ENCODE results near the gene DPH3. TPM values are rescaled to one million over a fixed set of nuclear protein-coding genes. Genes with fewer than 3 reads are reported as not detected.

The DPH3 gene
- total and polyA plus RNA-seq, 2 donors (not counting 3 experiments of a cell fraction or from before 2014, with no cell fraction given) = 7.7 to 28.7 TPM

DNA sequence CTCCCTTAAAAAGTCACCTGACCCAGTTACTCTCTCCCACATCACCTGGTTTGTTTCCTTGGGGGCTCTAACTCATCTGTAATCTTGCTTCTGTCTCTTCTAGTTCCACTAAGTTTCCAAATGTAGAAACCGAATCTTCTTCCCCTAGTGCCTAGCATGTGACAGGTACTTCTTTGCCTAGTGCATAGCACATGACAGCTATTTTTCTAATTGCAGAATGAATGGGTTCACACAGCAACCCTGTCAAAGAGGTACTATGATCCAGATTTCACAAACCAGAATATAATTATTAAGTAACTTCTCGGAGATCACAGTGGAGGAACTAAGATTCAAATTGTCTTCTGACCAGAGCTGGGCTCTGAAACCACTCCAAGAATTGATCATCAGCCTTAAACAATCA lies 7.4 kb downstream of the DPH3 start:
- H3K27ac ChIP-seq (ENCODE audit: insufficient read depth, low read depth, low read length) = no peak overlapping the region
- H3K79me2 ChIP-seq (ENCODE audit: control insufficient read depth, insufficient read depth, low read length) = peaks cover 9% of the 10 kb centered on the region
- no TSS peak for BruUV-seq (replicated peaks)
- POLR2A ChIA-PET = no interaction called here
- H3K4me1 ChIP-seq (ENCODE audit: control insufficient read depth, extremely low read depth, insufficient read depth, low read length) = no peaks in the 10 kb centered on the region
- DNase-seq (ENCODE audit: low read depth, low spot score) = no peak
- FAIRE-seq = no peak
- no peaks in the 10 kb centered on the region for H4K20me1 ChIP-seq (replicated peaks; ENCODE audit: control insufficient read depth, extremely low read depth, insufficient read depth, low read length)
- no peak overlapping the region for H2AFZ ChIP-seq (ENCODE audit: low read depth, low read length)
- no peaks in the 10 kb centered on the region for H3K9me1 ChIP-seq (replicated peaks; ENCODE audit: control insufficient read depth, extremely low read depth, insufficient read depth, low read length)
- H3K9ac ChIP-seq (replicated peaks; ENCODE audit: extremely low read depth, insufficient read depth, low read length) = no peak overlapping the region
- no peak overlapping the region for H3K4me3 ChIP-seq (replicated peaks in 1 of 3; ENCODE audit: insufficient read depth in 1 of 3, low read depth in 1 of 3, low read length in 3 of 3)
- H3K4me2 ChIP-seq (ENCODE audit: insufficient read depth, low read length) = no peak overlapping the region
- H3K36me3 ChIP-seq (ENCODE audit: control insufficient read depth in 2 of 2, extremely low read depth in 1 of 2, insufficient read depth in 2 of 2, low read length in 2 of 2) = peaks cover 0 to 4% of the 10 kb centered on the region in 2 experiments
- no peak for TF ChIP-seq GATA2 (IDR thresholded peaks at IDR 0.05; ENCODE audit: insufficient read depth, insufficient read length, low read depth, low read length)
- TF ChIP-seq POLR2A (IDR thresholded peaks at IDR 0.05; ENCODE audit: low read depth, low read length) = no peak
- no peak for TF ChIP-seq POLR2AphosphoS5 (IDR thresholded peaks at IDR 0.05; ENCODE audit: insufficient read depth, low read depth, low read length)
- TF ChIP-seq FOS (IDR thresholded peaks at IDR 0.05; ENCODE audit: borderline replicate concordance, insufficient read depth, low read length) = no peak
- TF ChIP-seq, protein P1, sequence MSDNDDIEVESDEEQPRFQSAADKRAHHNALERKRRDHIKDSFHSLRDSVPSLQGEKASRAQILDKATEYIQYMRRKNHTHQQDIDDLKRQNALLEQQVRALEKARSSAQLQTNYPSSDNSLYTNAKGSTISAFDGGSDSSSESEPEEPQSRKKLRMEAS (IDR thresholded peaks at IDR 0.05; ENCODE audit: insufficient read depth, insufficient read length) = no peak
- TF ChIP-seq, protein P2, sequence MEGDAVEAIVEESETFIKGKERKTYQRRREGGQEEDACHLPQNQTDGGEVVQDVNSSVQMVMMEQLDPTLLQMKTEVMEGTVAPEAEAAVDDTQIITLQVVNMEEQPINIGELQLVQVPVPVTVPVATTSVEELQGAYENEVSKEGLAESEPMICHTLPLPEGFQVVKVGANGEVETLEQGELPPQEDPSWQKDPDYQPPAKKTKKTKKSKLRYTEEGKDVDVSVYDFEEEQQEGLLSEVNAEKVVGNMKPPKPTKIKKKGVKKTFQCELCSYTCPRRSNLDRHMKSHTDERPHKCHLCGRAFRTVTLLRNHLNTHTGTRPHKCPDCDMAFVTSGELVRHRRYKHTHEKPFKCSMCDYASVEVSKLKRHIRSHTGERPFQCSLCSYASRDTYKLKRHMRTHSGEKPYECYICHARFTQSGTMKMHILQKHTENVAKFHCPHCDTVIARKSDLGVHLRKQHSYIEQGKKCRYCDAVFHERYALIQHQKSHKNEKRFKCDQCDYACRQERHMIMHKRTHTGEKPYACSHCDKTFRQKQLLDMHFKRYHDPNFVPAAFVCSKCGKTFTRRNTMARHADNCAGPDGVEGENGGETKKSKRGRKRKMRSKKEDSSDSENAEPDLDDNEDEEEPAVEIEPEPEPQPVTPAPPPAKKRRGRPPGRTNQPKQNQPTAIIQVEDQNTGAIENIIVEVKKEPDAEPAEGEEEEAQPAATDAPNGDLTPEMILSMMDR (IDR thresholded peaks at IDR 0.05; ENCODE audit: extremely low read depth in 1 of 2, insufficient read depth in 1 of 2, low read depth in 1 of 2, low read length in 2 of 2) = no peak
- TF ChIP-seq JUN (IDR thresholded peaks at IDR 0.05; ENCODE audit: borderline replicate concordance, insufficient read depth, insufficient read length, low read depth) = no peak
- TF ChIP-seq MYC (IDR thresholded peaks at IDR 0.05; ENCODE audit: low read depth, low read length) = no peak
- no peak for TF ChIP-seq EZH2 (IDR thresholded peaks at IDR 0.05; ENCODE audit: borderline replicate concordance, low read depth, low read length, severe bottlenecking)
- intact Hi-C loops (cut with micrococcal nuclease) = no loop called here
- H3K9me3 ChIP-seq (replicated peaks; ENCODE audit: control insufficient read depth, insufficient read depth, low read length) = no peaks in the 10 kb centered on the region
- CTCF ChIA-PET = no interaction called here
- dilution Hi-C loops (cut with MboI; ENCODE audit: extremely low pct_ligation_motif_present, low sequenced_read_pairs) = no loop called here
- no peaks in the 10 kb centered on the region for H3K27me3 ChIP-seq (ENCODE audit: control insufficient read depth in 2 of 2, insufficient read depth in 2 of 2, low read length in 2 of 2)
